ENCODE data around the gene KIAA0232.
"Not testable (repeated sequence)": the region's sequence is repeated elsewhere in the genome, so short reads cannot be mapped to it uniquely, and the experiment has no call there.

Gene KIAA0232

GRCh38 chr4:6887591-6888371 is 105.3 kb downstream of the KIAA0232 start:
- no peak for DNase-seq

DNA sequence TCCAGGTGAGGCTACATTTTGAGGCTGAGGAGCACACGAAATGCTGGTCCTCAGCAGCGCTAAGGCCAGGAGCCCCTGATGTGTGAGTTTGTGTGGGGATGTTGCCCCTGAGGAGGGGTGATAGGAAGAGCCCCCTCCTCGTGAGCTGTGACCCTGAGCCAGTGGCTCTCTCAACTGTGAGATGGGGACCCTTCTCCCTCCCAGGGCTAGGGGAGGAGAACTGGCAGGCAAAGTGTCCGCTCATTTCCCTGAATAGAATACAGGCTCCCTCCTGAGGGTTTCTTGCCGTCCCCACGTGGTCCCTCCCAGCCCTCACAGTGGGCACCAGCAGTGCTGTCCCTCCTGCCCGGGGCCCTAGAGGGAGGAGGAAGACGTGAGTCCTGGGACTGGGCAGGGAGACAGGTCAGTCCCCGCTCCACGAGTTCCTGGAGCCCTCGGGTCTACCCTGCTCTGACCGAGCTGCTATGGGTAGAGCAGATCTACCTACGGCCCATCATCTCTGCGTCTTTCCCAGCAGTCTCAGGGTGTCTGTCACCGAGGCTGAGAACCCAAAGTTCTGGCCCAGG is 106.1 kb downstream of the KIAA0232 start:
- no peak for DNase-seq

DNA sequence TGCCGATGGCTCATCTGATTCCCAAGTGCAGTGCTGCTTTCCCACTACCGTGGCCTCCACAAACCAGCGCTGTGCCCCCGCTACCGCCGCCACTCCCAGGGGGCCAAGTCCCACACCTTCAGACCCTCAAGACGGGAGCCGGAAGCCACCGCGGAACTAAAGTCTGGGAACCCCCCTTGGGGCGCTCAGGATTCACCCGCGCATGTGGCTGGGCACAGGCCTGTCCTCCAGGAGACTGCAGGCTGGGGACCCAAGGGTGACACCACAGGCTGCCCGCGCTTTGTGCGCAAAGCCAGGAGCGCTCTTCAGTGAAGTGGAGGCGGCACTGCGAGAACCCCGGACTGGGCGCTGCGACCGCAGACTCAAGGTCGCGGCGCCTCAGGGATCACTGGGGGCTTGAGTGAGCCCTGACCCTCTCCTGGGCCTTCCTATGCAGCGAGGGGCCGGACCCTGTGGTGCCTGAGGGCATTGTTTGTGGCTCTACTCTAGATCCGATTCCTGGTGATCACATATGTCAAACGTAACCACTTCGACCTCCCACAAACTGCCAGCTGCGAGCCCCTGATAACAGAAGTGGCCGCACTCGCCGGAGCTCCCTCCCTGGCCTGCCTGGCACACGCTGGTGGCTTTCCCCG is 106.7 kb downstream of the KIAA0232 start:
- DNase-seq: no peak

GRCh38 chr4:6889736-6890324 is 107.3 kb downstream of the KIAA0232 start:
- DNase-seq: no peak

DNA sequence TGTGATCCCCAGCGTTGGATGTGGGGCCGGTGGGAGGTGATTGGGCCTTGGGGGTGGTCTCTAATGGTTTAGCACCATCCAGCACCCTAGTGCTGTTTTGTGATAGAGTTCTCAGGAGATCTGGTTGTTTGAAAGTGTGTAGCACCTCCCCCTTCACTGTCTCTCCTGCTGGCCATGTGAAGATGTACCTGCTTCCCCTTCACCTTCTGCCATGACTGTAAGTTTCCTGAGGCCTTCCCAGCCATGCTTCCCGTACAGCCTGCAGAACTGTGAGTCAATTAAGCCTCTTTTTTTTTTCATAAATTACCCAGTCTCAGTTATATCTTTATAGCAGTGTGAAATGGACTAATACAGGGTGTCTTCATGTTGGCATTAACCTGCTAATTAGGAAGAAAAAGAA is 107.8 kb downstream of the KIAA0232 start:
- DNase-seq: no peak

DNA sequence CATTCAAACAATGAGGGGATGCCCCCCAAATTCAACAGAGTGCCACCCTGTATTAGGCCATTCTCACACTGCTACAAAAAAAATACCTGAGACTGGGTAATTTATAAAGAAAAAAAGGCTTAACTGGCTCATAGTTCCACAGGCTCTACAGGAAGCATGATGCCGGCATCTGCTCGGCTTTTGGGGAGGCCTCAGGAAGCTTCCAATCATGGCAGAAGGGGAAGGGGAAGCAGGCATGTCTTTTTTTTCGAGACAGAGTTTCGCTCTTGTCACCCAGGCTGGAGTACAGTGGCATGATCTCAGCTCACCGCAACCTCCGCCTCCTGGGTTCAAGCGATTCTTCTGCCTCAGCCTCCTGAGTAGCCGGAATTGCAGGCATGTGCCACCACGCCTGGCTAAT is 108.4 kb downstream of the KIAA0232 start:
- not testable (repeated sequence) for DNase-seq

DNA sequence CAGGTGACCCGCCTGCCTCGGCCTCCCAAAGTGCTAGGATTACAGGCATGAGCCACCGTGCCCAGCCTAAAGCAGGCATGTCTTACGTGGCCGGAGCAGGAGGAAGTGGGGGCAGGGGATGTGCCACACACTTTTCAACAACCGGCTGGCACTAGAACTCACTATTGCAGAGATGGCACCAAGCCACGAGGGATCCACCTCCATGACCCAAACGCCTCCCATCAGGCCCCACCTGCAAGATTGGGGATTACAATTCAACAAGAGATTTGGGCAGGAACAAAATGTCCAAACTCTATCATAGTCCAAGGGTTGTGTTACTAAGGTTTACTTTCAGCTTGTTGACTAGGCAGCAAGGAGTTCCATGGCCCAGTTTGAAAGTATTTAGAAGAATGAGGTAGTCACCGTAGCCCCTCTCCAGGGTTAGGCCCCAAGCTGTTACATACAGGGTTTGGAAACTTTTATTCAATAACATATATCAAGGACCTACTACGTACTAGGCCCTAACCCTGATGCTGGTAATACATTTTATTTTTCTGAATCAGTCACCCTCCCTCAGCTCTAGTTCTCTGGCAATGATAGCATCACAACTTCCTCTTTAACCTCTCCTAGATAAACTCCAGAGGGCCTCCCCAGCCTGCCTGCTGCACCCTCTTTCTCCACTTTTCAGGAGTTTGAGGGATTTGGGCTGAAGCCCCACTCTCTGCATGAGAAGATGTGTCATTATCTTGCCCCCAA is 109.1 kb downstream of the KIAA0232 start:
- no peak for DNase-seq

- DNase-seq: no peak
Measured at GRCh38 chr4:6892190-6892908, 109.8 kb downstream of the KIAA0232 start.

- DNase-seq: no peak
Measured at GRCh38 chr4:6892909-6893202, 110.3 kb downstream of the KIAA0232 start.

DNA sequence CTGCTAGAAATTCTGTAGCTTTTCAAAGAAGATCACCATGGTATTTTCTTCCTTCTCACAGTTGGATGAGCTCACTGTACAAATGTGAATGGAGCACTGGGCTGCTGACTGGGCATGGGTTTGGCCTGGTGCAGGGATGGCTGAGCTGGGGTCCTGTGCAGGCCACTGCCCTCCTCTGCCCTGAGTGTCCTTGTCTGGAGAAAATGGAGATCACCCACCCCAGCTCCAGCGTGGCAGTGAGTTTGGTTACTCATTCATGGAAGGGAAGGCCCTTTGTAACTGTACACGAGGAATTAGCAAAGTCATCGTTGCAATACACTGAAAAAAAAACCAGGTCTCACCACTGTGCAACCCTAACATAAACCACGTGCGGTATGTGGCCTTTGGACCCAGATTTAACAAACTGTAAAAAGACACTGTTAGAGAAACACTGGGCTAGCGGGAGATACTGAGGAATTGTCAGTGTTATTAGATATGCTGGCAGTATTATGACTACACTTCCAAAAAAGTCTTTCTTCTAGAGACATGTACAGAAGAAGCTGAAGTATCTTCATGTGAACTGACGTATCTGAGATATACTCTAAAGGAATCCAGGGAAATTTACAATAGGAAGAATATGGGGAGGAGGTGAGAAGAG is 111.0 kb downstream of the KIAA0232 start:
- no peak for DNase-seq

- no peak for DNase-seq
Measured at GRCh38 chr4:6894086-6894478, 111.6 kb downstream of the KIAA0232 start.

DNA sequence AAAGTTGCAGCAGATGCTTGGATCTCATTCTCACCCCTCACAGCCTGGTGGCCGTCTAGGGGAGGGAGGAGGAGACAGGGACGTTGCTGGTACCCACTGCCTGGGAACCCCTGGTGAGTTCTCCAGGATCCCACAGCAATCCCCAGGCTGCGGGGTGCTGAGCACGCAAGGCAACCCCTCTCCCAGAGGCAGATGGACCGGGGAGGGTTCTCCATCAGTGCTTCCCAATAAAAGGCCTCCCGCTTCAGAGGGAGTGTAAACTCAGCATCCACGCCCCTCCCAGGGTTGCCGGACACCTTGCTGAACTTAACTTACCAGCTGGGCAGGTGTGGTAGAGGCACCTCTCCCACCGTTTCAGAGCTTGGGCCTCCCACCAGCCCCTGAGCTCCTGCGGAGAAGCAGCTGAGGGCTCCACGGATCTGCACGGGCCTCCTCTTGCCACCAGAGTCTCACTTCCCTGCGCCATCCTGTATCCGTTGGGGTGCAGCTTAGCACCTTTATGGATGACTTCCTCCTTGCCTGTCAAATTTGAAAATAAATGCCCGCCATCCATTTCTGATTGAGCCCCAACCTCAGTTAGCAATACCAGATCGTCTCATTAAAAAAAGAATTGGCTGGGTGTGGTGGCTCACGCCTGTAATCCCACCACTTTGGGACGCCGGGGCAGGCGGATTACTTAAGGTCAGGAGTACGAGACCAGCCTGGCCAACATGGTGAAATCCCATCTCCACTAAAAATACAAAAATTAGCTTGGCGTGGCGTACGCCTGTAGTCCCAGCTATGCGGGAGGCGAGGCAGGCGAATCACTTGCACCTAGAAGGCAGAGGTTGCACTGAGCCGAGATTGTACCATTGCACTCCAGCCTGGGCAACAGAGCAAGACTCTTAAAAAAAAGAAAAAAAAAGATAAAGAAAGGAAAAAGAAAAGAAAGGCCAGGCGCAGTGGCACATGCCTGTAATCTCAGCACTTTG is 112.3 kb downstream of the KIAA0232 start:
- no peak for DNase-seq

DNA sequence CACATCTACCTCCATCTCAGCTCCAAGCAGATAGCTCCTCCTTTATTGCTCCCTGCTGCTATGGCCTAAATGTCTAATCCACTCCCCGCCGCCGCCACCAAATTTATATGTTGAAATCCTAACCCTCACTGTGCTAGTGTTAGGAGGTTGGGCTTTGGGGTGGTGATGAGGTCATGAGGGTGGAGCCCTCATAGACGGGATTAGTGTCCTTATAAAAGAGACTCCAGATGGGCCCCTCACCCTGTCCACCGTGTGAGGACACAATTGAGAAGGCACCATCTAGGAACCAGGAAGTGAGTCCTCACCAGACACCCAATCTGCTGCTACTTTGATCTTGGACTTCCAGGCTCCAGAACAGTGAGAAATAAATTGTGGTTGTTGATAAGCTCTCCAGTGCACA is 113.5 kb downstream of the KIAA0232 start:
- no peak for DNase-seq

DNA sequence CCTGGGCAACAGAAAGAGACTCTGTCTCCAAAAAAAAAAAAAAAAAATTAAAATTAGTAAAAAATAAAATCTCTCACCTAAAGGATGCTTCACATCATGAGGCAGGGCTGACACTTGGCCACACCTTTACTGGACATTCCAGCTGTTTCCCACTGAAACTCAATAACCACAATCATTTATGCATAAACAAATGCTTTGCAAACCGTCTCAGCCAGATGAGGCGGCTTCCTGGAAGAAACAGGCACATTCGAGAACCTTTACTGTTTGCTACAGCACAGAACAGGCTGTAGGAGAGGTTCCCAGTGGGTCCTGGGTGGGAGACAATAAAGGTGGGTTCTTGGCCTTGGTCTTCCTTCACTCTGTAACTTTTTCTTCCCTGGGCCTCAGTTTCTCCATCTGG is 116.2 kb downstream of the KIAA0232 start:
- DNase-seq: no peak

- DNase-seq: no peak
Measured at GRCh38 chr4:6900181-6900812, 117.8 kb downstream of the KIAA0232 start.

- no peak for DNase-seq
Measured at GRCh38 chr4:6900956-6901355, 118.4 kb downstream of the KIAA0232 start.

DNA sequence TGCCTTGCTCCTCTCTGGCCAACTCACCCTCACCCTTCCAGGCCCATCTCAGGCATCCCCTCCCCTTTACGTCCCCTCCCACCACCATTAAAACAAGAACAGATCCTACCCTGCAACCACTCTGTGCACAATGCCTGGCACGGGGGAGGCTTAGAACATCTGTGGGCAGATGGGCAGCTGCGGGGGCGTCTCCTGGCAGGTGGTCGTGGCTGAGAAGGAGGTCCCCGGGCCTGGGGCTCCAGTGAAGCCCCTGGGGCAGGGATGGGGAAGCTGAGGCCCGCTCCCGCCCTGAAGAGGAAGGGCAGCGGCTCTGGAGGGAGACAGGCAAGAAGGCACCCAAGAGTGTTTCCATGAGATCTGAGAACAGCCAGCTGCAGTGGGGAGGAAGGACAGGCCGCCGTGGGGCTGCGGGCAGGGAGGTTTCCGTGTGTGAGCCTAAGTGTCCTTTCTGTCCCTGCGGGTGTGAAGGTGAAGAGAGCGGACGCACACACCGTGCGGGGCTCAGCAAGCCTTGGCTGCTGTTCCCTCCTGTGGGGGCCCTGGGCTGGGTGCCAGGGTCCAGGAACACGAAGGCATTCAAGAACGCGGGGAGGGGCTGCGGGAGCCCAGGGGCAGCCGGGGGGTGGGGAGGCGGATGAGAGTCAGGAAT is 119.3 kb downstream of the KIAA0232 start:
- DNase-seq: no peak

DNA sequence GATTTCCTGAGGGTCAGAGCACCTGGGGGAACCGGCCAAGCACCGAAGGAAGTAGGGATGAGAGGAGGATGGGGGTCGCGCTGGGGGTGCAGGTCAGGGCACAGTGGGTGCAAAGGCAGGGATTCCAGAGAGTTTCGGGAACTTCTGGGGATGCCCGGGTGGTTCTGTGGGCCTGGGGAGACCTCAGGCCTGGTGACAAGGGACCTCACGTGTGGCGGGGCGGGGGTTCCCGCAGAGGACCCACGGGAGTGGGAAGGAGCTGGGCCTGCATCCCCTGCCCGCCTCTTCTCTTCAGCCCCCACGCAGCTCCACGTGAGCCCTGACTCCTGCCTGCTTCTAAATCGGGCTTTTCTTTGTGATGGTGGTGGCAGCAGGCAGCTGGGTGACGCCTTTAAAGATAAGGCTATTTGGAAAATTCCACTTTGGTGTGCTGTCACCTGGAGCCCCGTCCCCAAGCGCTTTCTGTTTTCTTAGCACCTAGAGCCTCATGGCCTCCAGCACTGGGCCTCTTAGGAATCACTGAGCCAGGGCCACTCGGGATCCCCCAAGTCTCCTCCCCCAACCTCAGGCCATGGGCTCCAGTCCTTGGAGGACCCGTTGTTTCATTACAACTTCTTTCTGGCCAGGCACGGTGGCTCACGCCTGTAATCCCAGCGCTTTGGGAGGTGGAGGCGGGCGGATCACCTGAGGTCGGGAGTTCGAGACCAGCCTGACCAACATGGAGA is 120.0 kb downstream of the KIAA0232 start:
- DNase-seq: no peak
